GM23338 (cell line): ENCODE data around the gene NRP1. TPM values are rescaled to one million over a fixed set of nuclear protein-coding genes. Genes with fewer than 3 reads are reported as not detected.

Experiments
- ATAC-seq: fragments of 200-7000 bp; cut with Tn5 transposase; 3 replicates; pipeline ENCODE4 v1.9.1; 2020
- DNase-seq: peaks from one replicate; pipeline ENCODE4 v3.0.0-alpha.2; 2015; ENCODE audit warnings: low spot score
- H2AFZ ChIP-seq: fragments of 200-600 bp; sonication (generic); 2 replicates; pipeline ENCODE4 v1.8.0; 2016; ENCODE audit warnings: antibody characterized with exemption, mild to moderate bottlenecking, moderate library complexity
- H3F3A ChIP-seq: fragments of 200-600 bp; sonication (generic); replicated peaks from 2 replicates; pipeline ENCODE4 v1.8.0; 2017; ENCODE audit warnings: antibody characterized with exemption, mixed run types, low read depth
- H3K27ac ChIP-seq: fragments of 200-600 bp; sonication (generic); 2 replicates; pipeline ENCODE4 v1.6.1; 2016; ENCODE audit warnings: low read depth
- H3K27me3 ChIP-seq: fragments of 200-600 bp; sonication (generic); 2 replicates; pipeline ENCODE4 v1.8.0; 2016; ENCODE audit warnings: mild to moderate bottlenecking, mixed run types, moderate library complexity; ENCODE audit not compliant: insufficient read depth
- H3K36me3 ChIP-seq: fragments of 200-600 bp; sonication (generic); 2 replicates; pipeline ENCODE4 v1.8.0; 2016; ENCODE audit warnings: mild to moderate bottlenecking; ENCODE audit not compliant: insufficient read depth
- H3K4me1 ChIP-seq: fragments of 200-600 bp; sonication (generic); 2 replicates; pipeline ENCODE4 v1.8.0; 2016; ENCODE audit warnings: mild to moderate bottlenecking, moderate library complexity; ENCODE audit not compliant: insufficient read depth
- H3K4me2 ChIP-seq: fragments of 200-600 bp; sonication (generic); 2 replicates; pipeline ENCODE4 v1.7.1; 2017; ENCODE audit warnings: mixed run types
- H3K4me3 ChIP-seq: fragments of 200-600 bp; sonication (generic); 2 replicates; pipeline ENCODE4 v1.6.1; 2016; ENCODE audit warnings: mixed run types
- H3K79me2 ChIP-seq: fragments of 200-600 bp; sonication (generic); replicated peaks from 2 replicates; pipeline ENCODE4 v1.8.0; 2017; ENCODE audit warnings: mild to moderate bottlenecking; ENCODE audit not compliant: insufficient read depth
- H3K9me2 ChIP-seq: fragments of 200-600 bp; sonication (generic); 2 replicates; pipeline ENCODE4 v1.8.0; 2017; ENCODE audit not compliant: insufficient read depth
- H4K20me1 ChIP-seq: fragments of 200-600 bp; sonication (generic); replicated peaks from 2 replicates; pipeline ENCODE4 v1.8.0; 2017; ENCODE audit warnings: mild to moderate bottlenecking; ENCODE audit not compliant: insufficient read depth
- H3K27ac Mint-ChIP-seq: 2 replicates; pipeline ENCODE4 v1.8.0; 2020; ENCODE audit warnings: inconsistent platforms, mild to moderate bottlenecking, moderate library complexity, mixed read lengths
- H3K27me3 Mint-ChIP-seq: 3 replicates; pipeline ENCODE4 v1.8.0; 2022; ENCODE audit warnings: low read depth, mild to moderate bottlenecking, moderate library complexity, mixed read lengths, inconsistent platforms; ENCODE audit not compliant: insufficient read depth, poor library complexity
- H3K36me3 Mint-ChIP-seq: 3 replicates; pipeline ENCODE4 v1.8.0; 2021; ENCODE audit warnings: low read depth, mild to moderate bottlenecking, inconsistent platforms, moderate library complexity, mixed read lengths
- H3K4me1 Mint-ChIP-seq: 3 replicates; pipeline ENCODE4 v1.8.0; 2020; ENCODE audit warnings: mild to moderate bottlenecking, inconsistent platforms, mixed read lengths
- H3K4me3 Mint-ChIP-seq: 3 replicates; pipeline ENCODE4 v1.8.0; 2021; ENCODE audit warnings: moderate library complexity, mild to moderate bottlenecking, inconsistent platforms, mixed read lengths
- H3K9me3 Mint-ChIP-seq: 3 replicates; pipeline ENCODE4 v1.8.0; 2020; ENCODE audit warnings: moderate library complexity, mild to moderate bottlenecking, inconsistent platforms, mixed read lengths
- CREB1 ChIP-seq: fragments of 250-450 bp; sonication (Bioruptor Pico); IDR thresholded peaks from 2 replicates; pipeline ENCODE4 v1.5.0; 2020; ENCODE audit warnings: low read depth, mild to moderate bottlenecking, moderate library complexity
- ETS1 ChIP-seq: IDR thresholded peaks from 2 replicates; pipeline ENCODE4 v1.6.1; 2016; ENCODE audit warnings: antibody characterized with exemption
- EZH2 ChIP-seq: fragments of 200-600 bp; sonication (generic); IDR thresholded peaks from one replicate; pipeline ENCODE4 v1.8.0; 2017; ENCODE audit warnings: antibody characterized with exemption, mild to moderate bottlenecking, low read depth; ENCODE audit not compliant: unreplicated experiment
- NANOG ChIP-seq: IDR thresholded peaks from 2 replicates; pipeline ENCODE4 v1.6.1; 2016; ENCODE audit warnings: antibody characterized with exemption, borderline replicate concordance
- POLR2AphosphoS5 ChIP-seq: IDR thresholded peaks from 2 replicates; pipeline ENCODE4 v1.6.1; 2016; ENCODE audit warnings: antibody characterized with exemption, low read depth
- STAT1 ChIP-seq: IDR thresholded peaks from one replicate; pipeline ENCODE4 v1.6.1; 2016; ENCODE audit warnings: antibody characterized with exemption; ENCODE audit not compliant: unreplicated experiment
- ZNF114 ChIP-seq: fragments of 250-450 bp; sonication (Bioruptor Pico); IDR thresholded peaks from 2 replicates; pipeline ENCODE4 v1.5.0; 2020; ENCODE audit warnings: mild to moderate bottlenecking, moderate library complexity
- ZNF331 ChIP-seq: fragments of 250-450 bp; sonication (Bioruptor Pico); IDR thresholded peaks from 2 replicates; pipeline ENCODE4 v1.5.0; 2020; ENCODE audit warnings: low read depth, mild to moderate bottlenecking, moderate library complexity
- ZNF462 ChIP-seq: fragments of 250-450 bp; sonication (Bioruptor Pico); IDR thresholded peaks from 2 replicates; pipeline ENCODE4 v1.5.0; 2020; ENCODE audit warnings: mild to moderate bottlenecking, moderate library complexity
- polyA plus RNA-seq: library from polyadenylated mRNA; unstranded; fragments of >200 nt; fragmentation: Nextera tagmentation; extraction: Ambion mirVana; gene quantifications from 2 replicates; pipeline ENCODE4 v1.2.1, GENCODE V29; 2016
- total RNA-seq: library from RNA; depleted of rRNA; stranded (reverse); fragments of >200 nt; shearing (Covaris generic); gene quantifications from 2 replicates; pipeline ENCODE4 v1.2.3, GENCODE V29; 2014

The NRP1 gene
- total and polyA plus RNA-seq, 2 experiments from 2014 or later: 2.9 to 3.5 TPM

- no peak for TF ChIP-seq ZNF462
- TF ChIP-seq CREB1 (CRISPR knock-in tag): no peak
- no peak for TF ChIP-seq ZNF331
- TF ChIP-seq STAT1: no peak
- no peak for TF ChIP-seq ETS1
- TF ChIP-seq NANOG: no peak
- no peak for TF ChIP-seq EZH2
Observed at GRCh38 chr10:33240931-33241330, 93.5 kb downstream of the NRP1 start (continued).

DNA sequence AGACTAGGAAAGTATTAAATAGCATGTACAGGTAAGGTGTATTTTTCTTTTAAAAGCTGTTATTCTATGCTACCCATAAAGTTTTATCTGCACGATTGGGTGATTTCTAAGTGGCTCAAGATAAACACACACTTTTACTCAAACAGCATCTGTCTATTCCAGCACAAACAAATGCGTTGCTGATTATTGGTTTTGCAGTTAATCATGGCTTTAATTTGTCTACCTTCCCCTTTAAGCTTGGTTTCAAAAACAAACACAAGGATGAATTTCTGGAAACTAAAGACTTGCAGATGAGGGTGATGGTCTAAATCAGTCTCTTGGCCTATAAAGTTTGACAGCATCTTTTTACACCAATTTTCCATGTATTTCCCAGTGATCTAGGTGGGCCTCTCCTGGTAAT, 94.2 kb downstream of the NRP1 start:
- H4K20me1 ChIP-seq: no peaks in the 10 kb centered on the region
- H3K27ac ChIP-seq: no peak overlapping the region
- H3K36me3 ChIP-seq: no peaks in the 10 kb centered on the region
- no peaks in the 10 kb centered on the region for H3K27me3 Mint-ChIP-seq
- peaks cover 7% of the 10 kb centered on the region for H3K4me1 Mint-ChIP-seq
- H3K27me3 ChIP-seq: no peaks in the 10 kb centered on the region
- H3K9me2 ChIP-seq: no peaks in the 10 kb centered on the region
- no peaks in the 10 kb centered on the region for H3K36me3 Mint-ChIP-seq
- no peak overlapping the region for H2AFZ ChIP-seq
- DNase-seq (no peak), ATAC-seq (no peak)
- no peak overlapping the region for H3K4me3 Mint-ChIP-seq
- no peak overlapping the region for H3K27ac Mint-ChIP-seq
- H3F3A ChIP-seq: no peaks in the 10 kb centered on the region
- no peaks in the 10 kb centered on the region for H3K9me3 Mint-ChIP-seq
- no peaks in the 10 kb centered on the region for H3K79me2 ChIP-seq
- no peak overlapping the region for H3K4me2 ChIP-seq
- H3K4me3 ChIP-seq: no peak overlapping the region
- peaks cover 9% of the 10 kb centered on the region; the same call in 1 of the 2 replicates for H3K4me1 ChIP-seq
- TF ChIP-seq CREB1 (CRISPR knock-in tag): no peak
- no peak for TF ChIP-seq STAT1
- no peak for TF ChIP-seq ZNF114 (CRISPR knock-in tag)
- no peak for TF ChIP-seq POLR2AphosphoS5
- TF ChIP-seq ZNF462: no peak
